GM18505 (cell line): ENCODE results near the gene CHL1.
"Not testable (repeated sequence)": the region's sequence is repeated elsewhere in the genome, so short reads cannot be mapped to it uniquely, and the experiment has no call there.

Experiments used
- ATAC-seq: cut with Tn5 transposase; IDR thresholded peaks from one replicate; pipeline ENCODE4 v1.9.1; 2021; ENCODE audit not compliant: unreplicated experiment
- POLR2A ChIP-seq: IDR thresholded peaks from 4 replicates; pipeline ENCODE4 v1.6.1; 2011; ENCODE audit warnings: borderline replicate concordance; ENCODE audit not compliant: insufficient read depth, insufficient read length; ENCODE audit errors: extremely low read depth

The CHL1 gene

DNA sequence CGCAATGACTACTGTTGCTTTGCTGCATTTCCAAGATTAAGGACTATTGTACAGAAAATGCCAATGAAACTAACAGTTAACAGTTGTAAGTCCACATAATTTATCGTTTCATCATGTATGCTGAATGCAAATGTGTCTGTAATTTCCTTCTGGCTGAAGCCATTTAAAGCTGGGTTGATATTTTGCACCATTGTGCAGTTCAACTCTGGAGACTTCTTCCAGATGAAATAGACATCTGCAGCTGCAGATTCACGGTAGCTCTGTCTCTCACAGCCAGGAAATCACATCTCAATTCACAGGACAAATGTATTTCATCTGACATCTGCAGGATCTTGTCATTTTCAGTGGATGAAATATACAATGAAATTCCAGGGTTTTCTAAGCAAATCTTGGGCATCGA, 145.4 kb downstream of the CHL1 start:
- TF ChIP-seq POLR2A, result no peak
- no peak for ATAC-seq

DNA sequence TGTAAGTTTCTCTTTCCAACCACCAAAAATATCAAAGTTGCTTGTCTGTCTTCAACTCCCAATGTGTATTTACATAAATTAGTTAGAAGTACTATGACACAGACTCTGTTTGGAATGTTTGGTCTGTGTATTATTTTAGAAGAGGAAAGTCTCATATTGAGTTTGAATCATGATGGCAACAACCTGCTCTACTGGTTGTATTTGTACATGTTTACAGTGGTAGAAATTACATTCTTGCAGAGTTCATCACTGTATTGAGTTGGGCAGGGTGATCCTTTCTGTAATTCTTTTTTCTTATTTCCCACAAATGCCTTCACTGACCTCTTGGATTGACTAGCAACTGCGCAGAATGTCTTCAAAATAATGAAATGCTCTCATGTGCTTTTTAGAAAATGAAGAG, 149.6 kb downstream of the CHL1 start:
- TF ChIP-seq POLR2A, result no peak
- ATAC-seq, result no peak

DNA sequence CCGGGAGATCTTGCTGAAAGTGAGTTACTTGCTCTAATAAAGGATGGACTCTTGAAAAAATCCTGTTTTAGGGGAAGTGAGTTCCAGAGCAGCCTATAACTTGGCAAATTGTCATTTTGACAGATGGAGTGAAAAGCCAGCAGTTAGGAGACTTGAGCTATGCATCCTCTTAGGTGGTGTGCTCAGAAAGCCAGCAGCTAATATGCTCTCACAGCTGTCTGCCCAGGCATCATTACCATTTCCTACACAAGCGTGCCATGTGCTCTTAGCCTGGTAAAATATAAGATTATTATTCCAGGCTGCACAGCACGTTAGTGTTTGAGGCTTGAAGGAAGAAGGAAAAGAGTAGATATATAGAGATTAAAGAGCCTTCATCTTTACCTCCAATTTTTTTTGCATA, 151.0 kb downstream of the CHL1 start:
- ATAC-seq, result no peak
- no peak for TF ChIP-seq POLR2A

DNA sequence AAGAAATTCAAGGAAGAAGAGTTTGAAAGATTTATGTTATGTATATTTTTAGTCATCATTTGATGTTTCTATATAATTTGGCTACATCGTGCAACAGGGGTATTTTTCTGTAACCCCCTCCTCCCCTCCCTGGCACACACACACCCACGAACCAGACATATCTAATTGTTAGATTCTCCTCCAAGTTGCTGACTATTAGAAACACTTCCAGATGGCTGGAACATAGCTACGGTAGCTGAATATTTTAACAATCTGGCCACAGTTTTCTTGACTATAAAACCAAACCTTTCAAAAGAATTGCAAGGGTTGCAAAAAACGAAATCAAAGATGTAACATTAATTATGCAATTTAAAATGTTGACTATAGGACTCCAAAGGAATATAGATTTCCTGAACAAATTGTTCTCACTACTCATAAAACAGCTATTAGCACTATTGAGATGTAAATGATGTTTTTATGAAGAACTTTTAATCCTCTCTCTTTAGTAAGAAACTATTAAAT, 154.4 kb downstream of the CHL1 start:
- no peak for ATAC-seq
- no peak for TF ChIP-seq POLR2A

DNA sequence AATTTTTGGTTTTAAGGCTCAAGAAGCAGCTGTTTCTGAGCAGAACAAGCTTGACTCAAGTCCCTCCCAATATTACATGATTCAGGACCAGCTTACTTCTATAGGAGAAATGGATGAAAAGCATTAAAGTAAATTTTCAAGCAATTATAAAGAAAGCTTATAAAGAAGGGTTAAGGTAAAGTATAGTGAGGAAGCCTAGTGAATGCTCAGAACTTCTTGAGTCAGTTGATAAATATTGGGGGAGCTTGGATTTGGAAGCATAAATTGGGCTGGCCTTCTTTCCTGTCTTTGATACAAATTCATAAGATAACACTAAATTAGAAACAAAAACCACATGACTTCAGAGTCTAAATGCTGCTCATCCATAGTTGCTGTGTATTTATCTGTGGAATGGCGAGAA, 156.0 kb downstream of the CHL1 start:
- no peak for TF ChIP-seq POLR2A
- ATAC-seq, result no peak

DNA sequence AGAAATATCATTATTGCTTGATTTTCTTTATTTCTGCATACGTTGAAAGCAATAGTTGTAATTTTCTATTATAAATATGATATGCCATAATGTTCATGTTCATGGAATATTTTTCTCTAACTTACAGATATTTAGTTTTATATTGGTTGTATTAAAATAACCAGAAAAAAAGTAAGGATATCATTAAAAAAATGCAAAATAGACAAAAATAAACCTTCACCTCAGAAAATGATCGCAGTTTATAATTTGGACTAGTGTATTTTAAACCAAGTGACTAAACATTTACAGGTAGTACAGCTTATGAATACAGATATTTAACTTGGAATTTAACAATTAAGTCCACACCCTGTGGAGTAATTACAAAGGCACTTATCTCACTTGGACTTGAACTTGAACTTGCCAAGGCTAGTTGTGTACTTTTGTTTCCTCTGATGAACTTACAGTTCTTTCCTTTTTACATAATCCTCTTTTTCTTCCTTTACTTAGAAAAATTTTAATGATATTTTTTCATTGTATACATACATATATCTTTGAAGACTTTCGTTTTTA, 156.7 kb downstream of the CHL1 start:
- no peak for ATAC-seq
- no peak for TF ChIP-seq POLR2A

DNA sequence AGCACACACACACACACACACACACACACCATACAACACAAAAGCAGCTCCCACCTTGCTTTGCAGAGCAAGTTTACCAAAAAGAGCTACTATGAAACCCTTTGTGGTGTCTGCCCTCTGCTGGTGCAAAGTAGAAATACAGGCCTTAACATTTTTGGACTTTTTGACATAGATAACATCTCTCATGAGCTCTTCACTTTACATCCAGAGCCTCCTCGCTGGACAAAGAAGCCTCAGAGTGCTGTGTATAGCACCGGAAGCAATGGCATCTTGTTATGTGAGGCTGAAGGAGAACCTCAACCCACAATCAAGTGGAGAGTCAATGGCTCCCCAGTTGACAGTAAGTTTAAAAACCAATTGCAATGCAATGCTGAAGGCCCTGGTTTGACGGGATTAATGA, 157.9 kb downstream of the CHL1 start:
- no peak for TF ChIP-seq POLR2A
- ATAC-seq, result peak; percentile 61

DNA sequence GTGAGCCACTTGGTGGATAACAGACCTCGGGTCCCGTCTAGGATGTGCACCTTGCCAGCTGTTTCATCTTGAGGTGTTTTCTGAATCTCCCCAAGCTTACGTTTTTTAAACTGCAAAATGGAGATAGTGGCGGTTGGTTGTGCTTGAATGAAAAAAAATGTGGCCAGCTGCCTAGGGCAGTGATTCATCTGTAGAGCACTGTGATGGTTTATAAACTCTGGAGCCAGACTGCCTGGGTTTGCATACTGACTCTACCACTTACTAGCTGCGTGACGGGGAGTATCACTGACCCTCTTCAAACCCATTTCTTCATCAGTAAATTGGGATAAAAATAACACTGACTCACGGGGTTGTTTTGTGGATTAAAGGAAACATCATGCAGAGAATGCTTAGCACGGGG, 159.1 kb downstream of the CHL1 start:
- no peak for TF ChIP-seq POLR2A
- ATAC-seq, result no peak

DNA sequence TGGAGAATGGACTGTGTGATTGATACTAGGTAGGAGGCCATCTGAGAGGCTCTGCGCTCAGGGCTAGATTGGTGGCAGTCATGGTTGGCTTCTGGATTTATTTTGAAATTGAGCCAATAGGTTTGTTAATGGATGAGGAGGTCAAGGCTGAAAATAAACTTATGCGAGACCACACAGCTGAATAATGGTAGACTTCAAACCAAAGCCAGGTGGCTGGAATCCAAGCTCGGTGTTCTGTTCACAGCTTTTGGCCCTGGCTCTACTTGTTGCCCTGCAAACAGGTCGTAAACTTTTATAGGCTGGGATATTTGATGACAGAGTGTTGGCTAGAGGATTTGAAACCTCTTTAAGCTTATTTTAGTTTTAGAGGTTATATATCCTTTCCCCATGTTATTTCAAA, 160.4 kb downstream of the CHL1 start:
- no peak for ATAC-seq
- no peak for TF ChIP-seq POLR2A

DNA sequence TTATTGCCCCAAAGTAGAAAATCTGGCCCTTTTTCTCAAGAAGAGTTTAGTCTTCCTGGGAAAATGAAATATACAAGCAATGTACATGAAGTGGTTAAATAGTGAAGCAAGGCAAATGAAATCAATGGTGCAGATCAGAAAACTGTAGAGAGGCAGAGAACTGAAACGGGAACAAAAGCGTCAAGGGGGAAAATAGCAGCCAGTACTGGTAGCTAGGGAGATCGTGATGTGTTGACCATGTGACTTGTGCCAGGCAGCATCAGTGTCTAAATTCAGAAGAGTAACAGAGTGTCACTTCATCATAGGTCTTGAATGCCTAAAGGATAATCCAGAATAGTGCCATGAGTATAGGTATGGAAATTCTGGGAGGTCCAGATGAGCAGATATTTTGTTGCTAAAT, 163.1 kb downstream of the CHL1 start:
- no peak for TF ChIP-seq POLR2A
- peak; percentile 91 for ATAC-seq

DNA sequence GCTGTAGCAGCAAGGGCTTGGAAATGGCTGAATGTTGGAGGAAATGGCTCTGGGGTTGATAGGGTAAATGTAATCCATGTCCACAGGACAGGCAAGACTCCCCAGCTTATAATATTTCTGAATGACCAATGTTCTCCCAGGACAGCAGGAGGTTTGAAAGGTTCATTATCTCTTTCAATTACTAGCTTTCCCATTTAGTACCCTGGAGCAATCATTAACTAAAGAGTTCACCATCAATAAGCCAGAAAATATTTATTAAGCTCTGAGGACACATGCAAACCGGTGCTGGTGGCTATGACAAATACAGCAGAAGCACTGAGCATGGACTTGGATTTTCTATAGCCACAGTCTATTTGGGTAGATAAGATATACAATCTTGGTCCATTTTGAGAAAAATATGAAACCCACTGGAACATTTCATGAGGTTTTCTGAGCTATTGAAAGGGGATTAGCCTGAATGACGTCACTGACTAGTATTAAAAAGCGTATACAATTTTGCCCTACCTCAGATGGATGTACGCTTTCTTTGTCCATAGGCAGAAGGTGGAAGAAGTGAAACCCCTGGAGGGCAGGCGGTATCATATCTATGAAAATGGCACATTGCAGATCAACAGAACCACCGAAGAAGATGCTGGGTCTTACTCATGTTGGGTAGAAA, 166.2 kb downstream of the CHL1 start:
- no peak for TF ChIP-seq POLR2A
- no peak for ATAC-seq

DNA sequence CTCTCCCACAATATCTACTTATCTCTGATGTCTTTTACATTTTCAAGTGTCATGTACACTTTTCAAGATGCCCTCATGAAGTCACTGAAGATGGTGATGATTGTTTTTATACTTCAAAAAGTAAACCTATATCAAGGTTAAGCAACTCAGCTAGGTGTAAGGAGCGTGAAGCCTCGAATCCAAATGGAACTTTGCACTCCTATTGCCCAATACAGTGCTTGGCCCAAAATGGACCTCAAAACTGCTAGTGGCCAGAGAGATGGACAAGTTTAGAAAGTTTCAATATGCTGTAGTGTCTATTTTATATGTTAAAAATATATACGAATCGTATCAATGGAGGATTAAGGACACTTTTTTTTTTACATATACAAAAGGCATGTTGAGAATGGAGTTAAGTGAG, 167.7 kb downstream of the CHL1 start:
- ATAC-seq, result no peak
- no peak for TF ChIP-seq POLR2A

DNA sequence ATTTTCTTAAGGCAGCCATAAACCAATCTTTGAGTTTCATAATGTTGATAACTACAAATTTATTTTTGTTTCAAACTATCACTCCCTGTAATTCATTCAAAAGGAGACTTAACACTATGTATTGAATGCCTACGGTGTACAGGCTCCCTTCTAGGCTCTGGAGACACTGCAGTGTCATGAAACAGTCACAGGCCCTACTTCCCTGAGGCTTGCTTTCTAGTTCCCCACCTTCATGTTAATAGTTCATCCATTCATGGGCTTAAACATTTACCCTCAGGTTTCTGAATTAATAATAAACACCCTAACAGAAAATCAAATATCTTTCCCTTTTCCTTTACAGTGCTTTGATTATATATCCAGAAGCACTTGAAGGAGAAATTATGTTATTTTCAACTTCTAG, 168.7 kb downstream of the CHL1 start:
- TF ChIP-seq POLR2A, result no peak
- peak; percentile 70 for ATAC-seq

DNA sequence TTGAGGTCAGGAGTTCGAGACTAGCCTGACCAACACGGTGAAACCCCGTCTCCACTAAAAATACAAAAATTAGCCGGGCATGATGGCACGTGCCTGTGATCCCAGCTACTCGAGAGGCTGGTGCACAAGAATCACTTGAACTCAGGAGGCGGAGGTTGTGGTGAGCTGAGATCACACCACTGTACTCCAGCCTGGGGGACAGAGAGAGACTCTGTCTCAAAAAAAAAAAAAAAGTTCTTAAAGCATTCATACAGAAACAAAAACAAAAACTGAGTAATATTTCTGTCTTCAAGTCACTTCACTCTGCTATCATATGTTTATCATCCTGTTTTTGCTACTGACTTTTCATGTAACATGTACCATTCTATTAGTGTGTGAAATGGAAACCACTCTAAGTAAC, 169.7 kb downstream of the CHL1 start:
- not testable (repeated sequence) for ATAC-seq
